GM12864 (cell line): ENCODE data around the gene MED12L.

ENCODE experiments used
- DNase-seq: peaks from one replicate; pipeline ENCODE4 v3.0.0-alpha.2; 2011; ENCODE audit warnings: low read depth
- H3K4me3 ChIP-seq: 2 replicates; pipeline ENCODE4 v1.5.1; 2011; ENCODE audit warnings: mild to moderate bottlenecking, low read depth, low read length, control low read depth
- TF ChIP-seq, protein P1 (sequence below): IDR thresholded peaks from 2 replicates; pipeline ENCODE4 v1.5.1; 2011; ENCODE audit warnings: low read depth, mild to moderate bottlenecking, moderate library complexity, low read length, control low read depth, inconsistent platforms; ENCODE audit errors: missing control alignments

The MED12L gene

DNA sequence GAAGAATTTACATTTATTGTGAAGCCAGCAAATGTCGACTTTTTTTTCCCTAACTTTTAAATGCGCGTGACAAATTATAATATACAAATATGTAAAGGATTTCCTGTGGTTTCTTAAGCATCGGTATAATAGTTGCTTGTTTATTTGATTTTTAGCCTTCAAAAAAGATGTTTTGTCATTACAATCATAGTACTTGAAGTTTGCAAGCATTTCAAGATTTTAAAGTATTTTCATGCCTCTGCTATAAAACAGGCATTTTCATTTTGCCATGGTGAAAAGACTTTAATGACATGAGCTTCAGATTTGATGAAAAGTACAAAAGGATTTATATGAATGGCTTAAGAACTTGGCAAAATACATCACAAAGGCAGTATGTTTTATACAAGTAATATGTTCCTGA lies 308.5 kb downstream of the MED12L start:
- TF ChIP-seq, protein P1, sequence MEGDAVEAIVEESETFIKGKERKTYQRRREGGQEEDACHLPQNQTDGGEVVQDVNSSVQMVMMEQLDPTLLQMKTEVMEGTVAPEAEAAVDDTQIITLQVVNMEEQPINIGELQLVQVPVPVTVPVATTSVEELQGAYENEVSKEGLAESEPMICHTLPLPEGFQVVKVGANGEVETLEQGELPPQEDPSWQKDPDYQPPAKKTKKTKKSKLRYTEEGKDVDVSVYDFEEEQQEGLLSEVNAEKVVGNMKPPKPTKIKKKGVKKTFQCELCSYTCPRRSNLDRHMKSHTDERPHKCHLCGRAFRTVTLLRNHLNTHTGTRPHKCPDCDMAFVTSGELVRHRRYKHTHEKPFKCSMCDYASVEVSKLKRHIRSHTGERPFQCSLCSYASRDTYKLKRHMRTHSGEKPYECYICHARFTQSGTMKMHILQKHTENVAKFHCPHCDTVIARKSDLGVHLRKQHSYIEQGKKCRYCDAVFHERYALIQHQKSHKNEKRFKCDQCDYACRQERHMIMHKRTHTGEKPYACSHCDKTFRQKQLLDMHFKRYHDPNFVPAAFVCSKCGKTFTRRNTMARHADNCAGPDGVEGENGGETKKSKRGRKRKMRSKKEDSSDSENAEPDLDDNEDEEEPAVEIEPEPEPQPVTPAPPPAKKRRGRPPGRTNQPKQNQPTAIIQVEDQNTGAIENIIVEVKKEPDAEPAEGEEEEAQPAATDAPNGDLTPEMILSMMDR = no peak
- DNase-seq = no peak
- H3K4me3 ChIP-seq = no peak overlapping the region

DNA sequence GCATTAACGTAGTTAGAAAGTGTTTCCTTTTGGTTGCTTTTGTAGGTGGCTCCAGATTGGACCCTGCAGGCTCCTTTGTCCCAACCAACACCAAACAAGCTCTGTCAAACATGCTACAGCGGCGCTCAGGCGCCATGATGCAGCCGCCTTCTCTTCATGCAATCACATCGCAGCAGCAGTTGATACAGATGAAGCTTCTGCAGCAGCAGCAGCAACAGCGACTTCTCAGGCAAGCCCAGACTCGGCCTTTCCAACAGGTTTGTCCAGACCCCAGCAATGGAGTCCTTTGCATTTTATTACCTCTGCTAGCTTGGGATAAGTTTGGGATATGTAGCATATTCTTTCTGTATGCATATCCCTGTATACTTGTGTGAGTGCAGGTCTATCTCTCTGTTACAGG lies 309.1 kb downstream of the MED12L start:
- TF ChIP-seq, protein P1 = no peak
- no peak for DNase-seq
- no peak overlapping the region for H3K4me3 ChIP-seq

DNA sequence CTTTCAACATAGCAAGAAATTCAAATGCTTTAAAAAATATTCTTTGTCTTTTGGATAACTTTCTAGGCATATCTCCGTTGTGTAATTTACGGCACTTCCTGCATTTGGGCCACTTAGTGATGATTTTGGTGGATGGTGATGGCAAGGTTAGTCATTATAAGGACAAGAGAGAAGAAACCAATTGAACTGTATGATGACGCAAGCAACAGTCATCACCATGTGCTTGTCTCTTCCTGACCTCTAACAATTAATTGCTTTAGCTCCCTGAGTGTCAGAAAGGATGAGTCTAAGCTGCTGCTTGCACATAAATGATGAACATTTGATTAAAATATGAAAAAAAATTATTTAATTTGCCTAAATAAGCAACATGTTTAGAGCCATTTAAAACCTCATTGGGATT lies 310.3 kb downstream of the MED12L start:
- TF ChIP-seq, protein P1 = no peak
- H3K4me3 ChIP-seq = no peak overlapping the region
- DNase-seq = no peak

DNA sequence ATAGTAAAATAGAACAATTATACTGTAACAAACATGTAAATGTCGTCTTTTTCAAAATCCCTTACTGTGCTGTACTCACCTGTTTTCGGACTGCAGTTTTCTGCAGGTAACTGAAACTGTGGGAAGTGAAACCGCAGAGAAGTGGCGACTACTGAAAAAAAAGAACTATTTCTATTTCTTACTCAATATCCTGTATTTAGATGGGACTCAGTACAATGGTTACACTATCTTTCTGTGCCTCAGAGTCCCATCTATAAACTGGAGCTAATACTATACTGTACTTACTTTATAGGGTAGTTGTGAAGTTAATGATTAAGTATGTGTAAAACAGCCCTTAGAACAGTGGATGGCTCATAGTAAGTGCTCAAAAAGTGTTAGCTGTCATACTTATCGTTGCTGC lies 313.4 kb downstream of the MED12L start:
- no peak for DNase-seq
- TF ChIP-seq, protein P1 = no peak
- H3K4me3 ChIP-seq = no peak overlapping the region

DNA sequence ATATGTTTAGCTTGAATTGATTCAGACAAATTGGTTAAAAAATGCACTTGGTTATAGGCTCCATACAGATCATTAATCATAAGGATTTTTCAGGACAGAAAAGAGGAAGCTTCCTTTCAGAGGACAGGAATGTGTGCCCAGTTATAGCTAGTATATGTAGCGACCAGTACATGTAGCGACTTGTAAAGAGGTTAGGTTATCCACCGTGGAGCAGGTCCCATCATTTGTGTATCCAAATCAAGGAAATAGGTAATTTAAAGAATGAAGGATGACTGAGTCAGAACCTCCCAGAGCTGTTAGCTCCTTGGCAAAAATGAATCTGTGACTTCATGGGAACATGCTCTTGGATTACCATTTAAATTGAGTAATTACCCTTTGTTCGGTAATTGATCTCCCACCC lies 314.9 kb downstream of the MED12L start:
- H3K4me3 ChIP-seq = no peak overlapping the region
- no peak for DNase-seq
- TF ChIP-seq, protein P1 = no peak

DNA sequence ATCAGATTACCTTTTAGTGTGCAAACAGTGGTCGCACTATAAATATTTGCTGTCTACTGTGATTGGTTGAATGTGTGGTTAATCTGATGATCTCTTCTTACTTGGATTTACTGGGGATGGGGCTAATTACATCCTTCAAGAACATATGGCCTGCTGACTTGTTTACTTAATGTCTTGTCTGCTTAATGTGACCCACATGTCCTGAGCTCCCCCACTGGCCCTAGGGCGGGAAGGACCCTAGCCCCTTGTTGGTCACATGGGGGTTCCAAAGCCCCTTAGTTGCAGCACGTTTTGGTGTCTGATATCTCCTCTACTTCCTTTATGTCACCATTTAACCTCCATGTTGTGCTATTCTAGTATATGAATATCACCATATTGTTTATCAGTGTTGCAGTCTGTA lies 316.9 kb downstream of the MED12L start:
- TF ChIP-seq, protein P1 = no peak
- DNase-seq = no peak

DNA sequence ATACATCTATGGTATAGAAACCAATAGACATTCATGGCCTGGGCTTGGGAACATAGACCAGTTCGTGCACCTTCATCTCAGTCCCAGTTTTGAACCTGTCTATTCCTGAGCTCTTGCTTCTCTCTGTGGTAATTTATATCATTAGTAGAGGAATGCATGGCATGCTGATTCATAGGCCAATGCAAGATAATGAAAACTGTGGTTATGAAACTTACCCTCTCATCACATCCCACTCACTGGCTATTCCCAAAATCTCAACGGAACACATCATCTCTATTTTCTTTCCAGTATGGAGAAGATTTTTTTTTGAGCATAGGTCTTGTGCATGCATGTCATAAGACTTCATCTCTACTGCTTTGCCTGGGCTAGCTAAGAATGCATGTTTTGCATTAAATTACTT lies 317.8 kb downstream of the MED12L start:
- DNase-seq = no peak
- no peak overlapping the region for H3K4me3 ChIP-seq
- TF ChIP-seq, protein P1 = no peak

More for the DNA sequence above, 316.9 kb downstream of the MED12L start:
- H3K4me3 ChIP-seq = no peak overlapping the region
